A673 (cell line): ENCODE measurements around the gene ADCY10. TPM values are rescaled to one million over a fixed set of nuclear protein-coding genes. Genes with fewer than 3 reads are reported as not detected.
A peak's percentile ranks its signal among the peaks of the same experiment; 100 is the strongest.

ENCODE experiments used
- BruUV-seq: library from RNA; stranded (reverse); fragments of 400-500 nt; replicated peaks from 2 replicates; lab custom pipeline; 2021; lab: Mats Ljungman, UMichigan
- CTCF ChIA-PET: fragments of 300-600 bp; sonication (Branson Sonifier 250); formaldehyde crosslinking; loops from one replicate; lab custom pipeline; 2022; ENCODE audit warnings: antibody characterized with exemption; lab: Charles Lee
- POLR2A ChIA-PET: fragments of 300-600 bp; sonication (Branson Sonifier 250); formaldehyde crosslinking; loops from one replicate; lab custom pipeline; 2022; ENCODE audit warnings: antibody characterized with exemption; ENCODE audit not compliant: low non-redundant PET; lab: Charles Lee
- DNase-seq: peaks from one replicate; pipeline ENCODE4 v3.0.0-alpha.2; 2015; ENCODE audit warnings: low spot score
- H3K27ac ChIP-seq: fragments of 200-600 bp; sonication (generic); 2 replicates; pipeline ENCODE4 v1.5.1; 2016; ENCODE audit warnings: mixed run types, low read depth, mild to moderate bottlenecking, mixed read lengths, antibody characterized with exemption, low read length; ENCODE audit not compliant: poor library complexity, severe bottlenecking
- H3K27me3 ChIP-seq: fragments of 200-600 bp; sonication (generic); replicated peaks from 2 replicates; pipeline ENCODE4 v1.6.1; 2017; ENCODE audit warnings: mixed run types, low read depth, mild to moderate bottlenecking, mixed read lengths, antibody characterized with exemption, low read length; ENCODE audit not compliant: insufficient read depth, poor library complexity
- H3K36me3 ChIP-seq: fragments of 200-600 bp; sonication (generic); 2 replicates; pipeline ENCODE4 v1.6.1; 2016; ENCODE audit warnings: mixed run types, mild to moderate bottlenecking, mixed read lengths, antibody characterized with exemption, low read length; ENCODE audit not compliant: insufficient read depth, poor library complexity, severe bottlenecking
- H3K4me1 ChIP-seq: fragments of 200-600 bp; sonication (generic); 2 replicates; pipeline ENCODE4 v1.6.1; 2017; ENCODE audit warnings: mixed run types, mild to moderate bottlenecking, mixed read lengths, antibody characterized with exemption, low read length; ENCODE audit not compliant: insufficient read depth, poor library complexity, severe bottlenecking
- H3K4me3 ChIP-seq: fragments of 200-600 bp; sonication (generic); 2 replicates; pipeline ENCODE4 v1.5.1; 2016; ENCODE audit warnings: low read depth, mixed run types, mild to moderate bottlenecking, mixed read lengths, low read length; ENCODE audit not compliant: poor library complexity, severe bottlenecking
- H3K9me3 ChIP-seq: fragments of 200-600 bp; sonication (generic); 2 replicates; pipeline ENCODE4 v1.6.1; 2016; ENCODE audit warnings: mixed run types, low read depth, mild to moderate bottlenecking, mixed read lengths, antibody characterized with exemption, low read length; ENCODE audit not compliant: poor library complexity, severe bottlenecking
- EZH2 ChIP-seq: fragments of 200-600 bp; sonication (generic); IDR thresholded peaks from 2 replicates; pipeline ENCODE4 v1.6.1; 2017; ENCODE audit warnings: borderline replicate concordance, low read depth, mild to moderate bottlenecking, mixed read lengths, antibody characterized with exemption, low read length; ENCODE audit not compliant: poor library complexity, severe bottlenecking
- intact Hi-C: fragments of 100-400 bp; cut with micrococcal nuclease; formaldehyde crosslinking; loops from one replicate; pipeline ENCODE4 v1.10.0; 2022; ENCODE audit not compliant: unreplicated experiment
- total RNA-seq: library from RNA; stranded (reverse); gene quantifications from 2 replicates; pipeline ENCODE4 v1.2.3, GENCODE V29; 2021
- TF ChIP-seq, protein P1 (sequence below): fragments of 300-800, 200-600 bp; sonication (generic); conservative IDR thresholded peaks from 2 replicates; pipeline ENCODE4 v1.5.1; 2017; ENCODE audit warnings: low read depth, mild to moderate bottlenecking, antibody characterized with exemption, low read length, moderate library complexity, mixed read lengths

Gene ADCY10
- total RNA-seq, 1 experiment from 2014 or later = 0.19 TPM

- TF ChIP-seq EZH2 = no peak
- TF ChIP-seq, protein P1, sequence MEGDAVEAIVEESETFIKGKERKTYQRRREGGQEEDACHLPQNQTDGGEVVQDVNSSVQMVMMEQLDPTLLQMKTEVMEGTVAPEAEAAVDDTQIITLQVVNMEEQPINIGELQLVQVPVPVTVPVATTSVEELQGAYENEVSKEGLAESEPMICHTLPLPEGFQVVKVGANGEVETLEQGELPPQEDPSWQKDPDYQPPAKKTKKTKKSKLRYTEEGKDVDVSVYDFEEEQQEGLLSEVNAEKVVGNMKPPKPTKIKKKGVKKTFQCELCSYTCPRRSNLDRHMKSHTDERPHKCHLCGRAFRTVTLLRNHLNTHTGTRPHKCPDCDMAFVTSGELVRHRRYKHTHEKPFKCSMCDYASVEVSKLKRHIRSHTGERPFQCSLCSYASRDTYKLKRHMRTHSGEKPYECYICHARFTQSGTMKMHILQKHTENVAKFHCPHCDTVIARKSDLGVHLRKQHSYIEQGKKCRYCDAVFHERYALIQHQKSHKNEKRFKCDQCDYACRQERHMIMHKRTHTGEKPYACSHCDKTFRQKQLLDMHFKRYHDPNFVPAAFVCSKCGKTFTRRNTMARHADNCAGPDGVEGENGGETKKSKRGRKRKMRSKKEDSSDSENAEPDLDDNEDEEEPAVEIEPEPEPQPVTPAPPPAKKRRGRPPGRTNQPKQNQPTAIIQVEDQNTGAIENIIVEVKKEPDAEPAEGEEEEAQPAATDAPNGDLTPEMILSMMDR = no peak
- no peaks in the 10 kb centered on the region for H3K9me3 ChIP-seq
- peak overlapping the region; percentile 98 for H3K27ac ChIP-seq
- POLR2A ChIA-PET = no interaction called here
- intact Hi-C loops = loop anchor here (10.0 kb wide), 1 partner anchor 223 kb away; no protein-coding TSS in a partner anchor
- H3K27me3 ChIP-seq = no peaks in the 10 kb centered on the region
- H3K36me3 ChIP-seq = no peaks in the 10 kb centered on the region
- DNase-seq = no peak
- H3K4me3 ChIP-seq = peak overlapping the region; percentile 75
- BruUV-seq = TSS peak; percentile 51
- CTCF ChIA-PET = no interaction called here
- H3K4me1 ChIP-seq = peaks cover 15% of the 10 kb centered on the region
These were observed 24.2 kb upstream of the ADCY10 start for GRCh38 chr1:167938080-167938636.

GRCh38 chr1:167937709-167938010, 23.7 kb upstream of the ADCY10 start:
- Histone ChIP-seq H3K9me3 (no peaks in the 10 kb centered on the region), H3K36me3 (no peaks in the 10 kb centered on the region), H3K27ac (peak overlapping the region; percentile 98), H3K4me1 (peaks cover 15% of the 10 kb centered on the region), H3K4me3 (peak overlapping the region; percentile 75), H3K27me3 (no peaks in the 10 kb centered on the region)
- intact Hi-C loops = loop anchor here (10.0 kb wide), 1 partner anchor 223 kb away; no protein-coding TSS in a partner anchor
- CTCF ChIA-PET = no interaction called here
- no peak for TF ChIP-seq EZH2
- TF ChIP-seq, protein P1 = no peak
- no peak for DNase-seq
- POLR2A ChIA-PET = no interaction called here
- no TSS peak for BruUV-seq

GRCh38 chr1:167936930-167937708, 23.2 kb upstream of the ADCY10 start, which contains the start of gene MPC2:
Gene MPC2 (minus strand): TSS chr1:167937072. CDS start chr1:167935841, 1,231 bp downstream.
- TF ChIP-seq, protein P1 = no peak
- no peak for TF ChIP-seq EZH2
- intact Hi-C loops = loop anchor here (10.0 kb wide), 1 partner anchor 222 kb away; no protein-coding TSS in a partner anchor
- CTCF ChIA-PET = no interaction called here

More at GRCh38 chr1:167936930-167937708, 23.2 kb upstream of the ADCY10 start, which contains the start of gene MPC2:
- Histone ChIP-seq H3K4me3 (peak within 1 kb of the TSS; percentile 75), H3K27me3 (no peaks in the 10 kb centered on the region), H3K4me1 (peaks cover 15% of the 10 kb centered on the region), H3K27ac (peak within 1 kb of the TSS; percentile 98), H3K9me3 (no peaks in the 10 kb centered on the region), H3K36me3 (no peaks in the 10 kb centered on the region)
- DNase-seq = peak; percentile 82
- POLR2A ChIA-PET = no interaction called here
- no TSS peak for BruUV-seq
